AG04449 (cell line): ENCODE results near the gene PDE11A.

Source experiments
- CTCF ChIA-PET: fragments of 350-600 bp; formaldehyde crosslinking; extraction: SDS; loops from one replicate; lab custom pipeline; 2021; ENCODE audit warnings: antibody characterized with exemption; lab: Yijun Ruan, JAX
- POLR2A ChIA-PET: fragments of 400-600, 350-600 bp; formaldehyde crosslinking; extraction: SDS; loops from one replicate; lab custom pipeline; 2020; ENCODE audit warnings: antibody characterized with exemption, inconsistent platforms; lab: Yijun Ruan, JAX
- DNase-seq: peaks from one replicate; pipeline ENCODE4 v3.0.0-alpha.2; 2010; ENCODE audit warnings: low read depth, low spot score
- H3K4me3 ChIP-seq: 2 replicates; pipeline ENCODE4 v1.5.1; 2011; ENCODE audit warnings: low read depth, mild to moderate bottlenecking, control low read depth, low read length
- CTCF ChIP-seq: IDR thresholded peaks from one replicate; pipeline ENCODE4 v1.5.1; 2011; ENCODE audit warnings: mild to moderate bottlenecking, moderate library complexity, low read length, control low read depth, inconsistent platforms; ENCODE audit not compliant: insufficient read depth; ENCODE audit errors: missing control alignments

Gene PDE11A

GRCh38 chr2:177832611-177833433 is 239.8 kb downstream of the PDE11A start:
- ChIA-PET POLR2A (no interaction called here), CTCF (interaction anchor here (1.6 to 1.7 kb wide), 2 partner anchors 35 to 69 kb away, joined by 3 to 4 read pairs; no protein-coding TSS in a partner anchor)
- TF ChIP-seq CTCF = no peak

GRCh38 chr2:177830881-177831386 is 241.6 kb downstream of the PDE11A start:
- no peak for DNase-seq
- H3K4me3 ChIP-seq = no peak overlapping the region
- POLR2A ChIA-PET = no interaction called here
- TF ChIP-seq CTCF = no peak
- CTCF ChIA-PET = no interaction called here

More at GRCh38 chr2:177832611-177833433, 239.8 kb downstream of the PDE11A start:
- no peak overlapping the region for H3K4me3 ChIP-seq
- DNase-seq = no peak

GRCh38 chr2:177828557-177828956 is 244.0 kb downstream of the PDE11A start:
- CTCF ChIA-PET = no interaction called here
- no peak for TF ChIP-seq CTCF
- POLR2A ChIA-PET = no interaction called here
- no peak for DNase-seq
- H3K4me3 ChIP-seq = no peak overlapping the region

GRCh38 chr2:177826897-177827296 is 245.7 kb downstream of the PDE11A start:
- DNase-seq = no peak
- ChIA-PET CTCF (no interaction called here), POLR2A (no interaction called here)
- TF ChIP-seq CTCF = no peak
- H3K4me3 ChIP-seq = no peak overlapping the region

GRCh38 chr2:177822941-177823340 is 249.6 kb downstream of the PDE11A start:
- no peak for TF ChIP-seq CTCF
- DNase-seq = no peak
- ChIA-PET CTCF (no interaction called here), POLR2A (no interaction called here)
- H3K4me3 ChIP-seq = no peak overlapping the region

- CTCF ChIA-PET = no interaction called here
- no peak for DNase-seq
These were observed 254.2 kb downstream of the PDE11A start for GRCh38 chr2:177818412-177818811.

More at GRCh38 chr2:177818412-177818811, 254.2 kb downstream of the PDE11A start:
- POLR2A ChIA-PET = no interaction called here
- TF ChIP-seq CTCF = no peak
- H3K4me3 ChIP-seq = no peak overlapping the region
